BLaER1 (cell line): ENCODE measurements around the gene DPP3.

Experiments
- H3K27ac ChIP-seq: shearing (Covaris generic); formaldehyde crosslinking; 2 replicates; pipeline ENCODE4 v1.8.1; 2022
- H3K27me3 ChIP-seq: shearing (Covaris generic); formaldehyde crosslinking; 2 replicates; pipeline ENCODE4 v1.8.1; 2022
- H3K36me3 ChIP-seq: shearing (Covaris generic); formaldehyde crosslinking; 2 replicates; pipeline ENCODE4 v1.8.1; 2022
- H3K4me1 ChIP-seq: shearing (Covaris generic); formaldehyde crosslinking; 2 replicates; pipeline ENCODE4 v1.8.1; 2022
- H3K4me2 ChIP-seq: shearing (Covaris generic); formaldehyde crosslinking; 2 replicates; pipeline ENCODE4 v1.8.1; 2022
- H3K4me3 ChIP-seq: shearing (Covaris generic); formaldehyde crosslinking; 2 replicates; pipeline ENCODE4 v1.8.1; 2022
- H3K9ac ChIP-seq: shearing (Covaris generic); formaldehyde crosslinking; 2 replicates; pipeline ENCODE4 v1.8.1; 2022
- H3K9me3 ChIP-seq: shearing (Covaris generic); formaldehyde crosslinking; 2 replicates; pipeline ENCODE4 v1.8.1; 2022
- H4K20me1 ChIP-seq: shearing (Covaris generic); formaldehyde crosslinking; 2 replicates; pipeline ENCODE4 v1.8.1; 2022
- Cebpa-rat ChIP-seq: shearing (Covaris generic); IDR thresholded peaks from 2 replicates; pipeline ENCODE4 v1.8.1; 2022

The DPP3 gene

DNA sequence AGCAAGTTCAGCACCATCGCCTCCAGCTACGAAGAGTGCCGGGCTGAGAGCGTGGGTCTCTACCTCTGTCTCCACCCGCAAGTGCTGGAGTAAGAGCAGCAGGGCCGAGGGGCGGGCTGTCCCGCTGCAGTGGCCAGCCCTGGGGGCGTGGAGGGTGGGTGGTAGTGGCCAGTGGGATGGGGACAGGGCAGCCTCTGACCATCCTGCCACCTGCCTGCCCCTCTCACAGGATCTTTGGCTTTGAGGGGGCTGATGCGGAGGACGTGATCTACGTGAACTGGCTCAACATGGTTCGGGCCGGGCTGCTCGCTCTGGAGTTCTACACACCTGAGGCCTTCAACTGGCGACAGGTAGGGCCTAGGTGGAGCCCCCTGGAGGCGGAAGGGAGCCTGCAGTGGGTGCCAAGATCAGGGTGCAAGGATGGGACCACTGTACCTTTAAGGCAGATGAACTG, 15.2 kb downstream of the DPP3 start:
- no peaks in the 10 kb centered on the region for H3K4me1 ChIP-seq
- peaks cover 4% of the 10 kb centered on the region; the same call in 1 of the 2 replicates for H4K20me1 ChIP-seq
- peaks cover 99% of the 10 kb centered on the region for H3K36me3 ChIP-seq
- no peak overlapping the region for H3K4me2 ChIP-seq
- no peaks in the 10 kb centered on the region for H3K9me3 ChIP-seq
- H3K9ac ChIP-seq, result no peak overlapping the region
- TF ChIP-seq Cebpa-rat, result no peak
- H3K27ac ChIP-seq, result no peak overlapping the region
- no peak overlapping the region for H3K4me3 ChIP-seq
- H3K27me3 ChIP-seq, result no peaks in the 10 kb centered on the region

DNA sequence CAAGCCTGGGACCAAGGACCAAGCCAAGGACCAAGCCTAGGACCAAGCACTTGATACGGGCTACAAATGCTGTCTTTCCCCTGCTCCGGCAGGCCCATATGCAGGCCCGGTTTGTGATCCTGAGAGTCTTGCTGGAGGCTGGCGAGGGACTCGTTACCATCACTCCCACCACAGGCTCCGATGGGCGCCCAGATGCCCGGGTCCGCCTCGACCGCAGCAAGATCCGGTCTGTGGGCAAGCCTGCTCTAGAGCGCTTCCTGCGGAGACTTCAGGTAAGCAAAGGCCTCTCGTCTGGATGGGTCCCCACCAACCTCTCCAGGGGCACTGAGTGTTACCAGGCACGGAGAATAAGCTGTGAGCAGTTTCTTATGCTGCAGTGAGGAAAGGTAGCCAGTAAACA, 17.0 kb downstream of the DPP3 start:
- Histone ChIP-seq H3K9ac (no peak overlapping the region), H3K36me3 (peaks cover 98% of the 10 kb centered on the region), H3K27me3 (no peaks in the 10 kb centered on the region), H3K9me3 (no peaks in the 10 kb centered on the region), H3K4me1 (no peaks in the 10 kb centered on the region), H4K20me1 (no peaks in the 10 kb centered on the region), H3K4me3 (no peak overlapping the region), H3K27ac (no peak overlapping the region), H3K4me2 (no peak overlapping the region)
- no peak for TF ChIP-seq Cebpa-rat

DNA sequence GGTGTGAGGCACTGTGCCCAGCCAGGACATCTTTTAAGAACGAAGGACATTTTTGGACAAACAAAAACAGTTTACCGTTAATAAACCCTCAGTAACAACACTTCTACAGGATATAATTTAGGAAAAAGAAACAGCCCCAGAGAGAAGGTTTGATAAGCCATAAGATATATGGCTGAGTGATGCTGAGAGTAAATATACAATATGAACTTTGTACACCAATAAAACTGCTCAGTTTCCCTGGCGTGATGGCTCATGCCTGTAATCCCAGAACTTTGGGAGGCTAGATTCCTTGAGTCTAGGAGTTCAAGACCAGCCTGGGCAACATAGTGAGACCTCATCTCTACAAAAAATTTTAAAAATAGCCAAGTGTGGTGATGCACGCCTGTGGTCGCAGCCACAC, 18.3 kb downstream of the DPP3 start:
- Histone ChIP-seq H3K27me3 (no peaks in the 10 kb centered on the region), H3K27ac (no peak overlapping the region), H3K4me1 (no peaks in the 10 kb centered on the region), H3K4me2 (no peak overlapping the region), H3K9ac (no peak overlapping the region), H4K20me1 (no peaks in the 10 kb centered on the region), H3K4me3 (no peak overlapping the region), H3K9me3 (no peaks in the 10 kb centered on the region), H3K36me3 (peaks cover 88% of the 10 kb centered on the region)
- no peak for TF ChIP-seq Cebpa-rat

GRCh38 chr11:66505276-66505816, 25.1 kb downstream of the DPP3 start:
- Histone ChIP-seq H3K9me3 (no peaks in the 10 kb centered on the region), H3K27ac (no peak overlapping the region), H3K4me2 (no peak overlapping the region), H3K4me3 (no peak overlapping the region), H3K27me3 (no peaks in the 10 kb centered on the region), H3K4me1 (peaks cover 6% of the 10 kb centered on the region; the same call in 1 of the 2 replicates), H4K20me1 (no peaks in the 10 kb centered on the region), H3K9ac (no peak overlapping the region), H3K36me3 (peaks cover 77% of the 10 kb centered on the region)
- TF ChIP-seq Cebpa-rat, result no peak

GRCh38 chr11:66509131-66509561, 28.9 kb downstream of the DPP3 start:
- Histone ChIP-seq H3K27me3 (no peaks in the 10 kb centered on the region), H3K27ac (no peak overlapping the region), H3K9me3 (no peaks in the 10 kb centered on the region), H3K4me3 (no peak overlapping the region), H4K20me1 (no peaks in the 10 kb centered on the region), H3K36me3 (peaks cover 66% of the 10 kb centered on the region), H3K9ac (no peak overlapping the region), H3K4me1 (peaks cover 17% of the 10 kb centered on the region), H3K4me2 (no peak overlapping the region)
- TF ChIP-seq Cebpa-rat, result no peak

GRCh38 chr11:66510271-66510989, 30.2 kb downstream of the DPP3 start, which contains the start of gene BBS1:
BBS1 (plus strand) TSS chr11:66510635; CDS start chr11:66510660, 25 bp downstream.
- peaks cover 17% of the 10 kb centered on the region for H3K4me1 ChIP-seq
- H3K36me3 ChIP-seq, result peaks cover 66% of the 10 kb centered on the region
- H4K20me1 ChIP-seq, result no peaks in the 10 kb centered on the region
- H3K27me3 ChIP-seq, result no peaks in the 10 kb centered on the region
- peak within 1 kb of the TSS; percentile 69 for H3K27ac ChIP-seq
- H3K4me2 ChIP-seq, result peak within 1 kb of the TSS; percentile 99
- no peaks in the 10 kb centered on the region for H3K9me3 ChIP-seq
- peak within 1 kb of the TSS; percentile 79 for H3K9ac ChIP-seq
- peak within 1 kb of the TSS; percentile 87 for H3K4me3 ChIP-seq
- TF ChIP-seq Cebpa-rat, result no peak

DNA sequence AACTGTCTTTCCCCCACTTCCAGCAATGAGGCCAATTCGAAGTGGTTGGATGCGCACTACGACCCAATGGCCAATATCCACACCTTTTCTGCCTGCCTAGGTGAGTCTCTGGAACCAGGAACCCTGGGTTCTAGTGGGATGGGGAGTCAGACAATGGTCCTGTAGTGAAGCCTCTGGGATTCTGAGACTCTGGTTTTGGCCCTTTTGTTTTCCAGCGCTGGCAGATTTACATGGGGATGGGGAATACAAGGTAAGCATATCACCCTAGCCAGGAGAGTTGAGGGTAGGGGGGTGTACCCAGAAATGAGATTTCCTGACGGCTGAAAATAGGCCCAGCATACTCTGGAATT, 30.7 kb downstream of the DPP3 start:
- peak overlapping the region; percentile 69; the same call in 1 of the 2 replicates for H3K27ac ChIP-seq
- peaks cover 69% of the 10 kb centered on the region for H3K36me3 ChIP-seq
- no peaks in the 10 kb centered on the region for H3K27me3 ChIP-seq
- H3K9me3 ChIP-seq, result no peaks in the 10 kb centered on the region
- peak overlapping the region; percentile 87 for H3K4me3 ChIP-seq
- H4K20me1 ChIP-seq, result no peaks in the 10 kb centered on the region
- peak overlapping the region; percentile 79 for H3K9ac ChIP-seq
- H3K4me2 ChIP-seq, result peak overlapping the region; percentile 99
- H3K4me1 ChIP-seq, result peaks cover 17% of the 10 kb centered on the region
- TF ChIP-seq Cebpa-rat, result no peak

- H4K20me1 ChIP-seq, result no peaks in the 10 kb centered on the region
- no peak overlapping the region for H3K4me3 ChIP-seq
- no peak overlapping the region for H3K27ac ChIP-seq
- H3K9me3 ChIP-seq, result no peaks in the 10 kb centered on the region
- H3K4me1 ChIP-seq, result no peaks in the 10 kb centered on the region
- TF ChIP-seq Cebpa-rat, result no peak
- H3K27me3 ChIP-seq, result no peaks in the 10 kb centered on the region
- H3K36me3 ChIP-seq, result peaks cover 86% of the 10 kb centered on the region
- H3K4me2 ChIP-seq, result no peak overlapping the region
- no peak overlapping the region for H3K9ac ChIP-seq
These were observed 43.4 kb downstream of the DPP3 start for GRCh38 chr11:66523611-66524010.

DNA sequence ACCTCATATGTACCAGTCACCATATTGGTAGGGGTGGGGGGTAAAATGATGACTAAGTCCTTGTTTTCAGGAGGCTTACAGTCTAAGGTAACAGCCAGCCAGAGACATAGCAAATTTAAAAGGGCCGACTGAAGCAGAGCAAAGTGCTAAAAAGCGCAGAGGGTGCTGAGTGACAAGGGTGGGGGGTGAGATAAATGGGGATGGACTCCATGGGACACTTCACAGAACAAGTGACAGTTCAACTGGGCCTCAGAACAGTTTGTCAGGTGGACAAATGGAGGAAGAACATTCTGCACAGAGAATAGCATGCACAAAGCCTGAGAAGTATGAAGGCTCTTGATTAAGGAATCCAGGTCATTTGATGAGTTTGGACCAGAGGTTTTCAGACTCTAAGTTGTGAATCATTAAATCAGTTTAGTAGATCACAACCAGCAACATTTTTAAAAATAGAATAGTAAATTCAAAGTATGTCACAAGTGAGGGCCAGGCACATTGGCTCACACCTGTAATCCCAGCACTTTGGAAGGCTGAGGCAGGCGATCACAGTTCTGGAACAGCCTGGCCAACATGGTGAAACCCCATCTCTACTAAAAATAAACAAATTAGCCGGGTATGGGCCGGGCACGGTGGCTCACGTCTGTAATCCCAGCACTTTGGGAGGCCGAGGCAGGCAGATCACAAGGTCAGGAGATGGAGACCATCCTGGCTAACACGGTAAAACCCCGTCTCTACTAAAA, 44.2 kb downstream of the DPP3 start:
- Histone ChIP-seq H4K20me1 (no peaks in the 10 kb centered on the region), H3K9ac (no peak overlapping the region), H3K4me1 (no peaks in the 10 kb centered on the region), H3K27ac (no peak overlapping the region), H3K9me3 (no peaks in the 10 kb centered on the region), H3K4me3 (no peak overlapping the region), H3K4me2 (no peak overlapping the region), H3K27me3 (no peaks in the 10 kb centered on the region), H3K36me3 (peaks cover 78% of the 10 kb centered on the region)
- TF ChIP-seq Cebpa-rat, result no peak

- Histone ChIP-seq H3K9me3 (no peaks in the 10 kb centered on the region), H3K36me3 (peaks cover 67% of the 10 kb centered on the region), H3K4me2 (no peak overlapping the region), H3K9ac (no peak overlapping the region), H3K27ac (no peak overlapping the region), H3K27me3 (no peaks in the 10 kb centered on the region), H3K4me1 (no peaks in the 10 kb centered on the region), H4K20me1 (no peaks in the 10 kb centered on the region; the same call in 1 of the 2 replicates), H3K4me3 (no peak overlapping the region)
- TF ChIP-seq Cebpa-rat, result no peak
These were observed 48.8 kb downstream of the DPP3 start for GRCh38 chr11:66529069-66529468.
